ENCODE measurements around the gene JMJD8.

The JMJD8 gene

DNA sequence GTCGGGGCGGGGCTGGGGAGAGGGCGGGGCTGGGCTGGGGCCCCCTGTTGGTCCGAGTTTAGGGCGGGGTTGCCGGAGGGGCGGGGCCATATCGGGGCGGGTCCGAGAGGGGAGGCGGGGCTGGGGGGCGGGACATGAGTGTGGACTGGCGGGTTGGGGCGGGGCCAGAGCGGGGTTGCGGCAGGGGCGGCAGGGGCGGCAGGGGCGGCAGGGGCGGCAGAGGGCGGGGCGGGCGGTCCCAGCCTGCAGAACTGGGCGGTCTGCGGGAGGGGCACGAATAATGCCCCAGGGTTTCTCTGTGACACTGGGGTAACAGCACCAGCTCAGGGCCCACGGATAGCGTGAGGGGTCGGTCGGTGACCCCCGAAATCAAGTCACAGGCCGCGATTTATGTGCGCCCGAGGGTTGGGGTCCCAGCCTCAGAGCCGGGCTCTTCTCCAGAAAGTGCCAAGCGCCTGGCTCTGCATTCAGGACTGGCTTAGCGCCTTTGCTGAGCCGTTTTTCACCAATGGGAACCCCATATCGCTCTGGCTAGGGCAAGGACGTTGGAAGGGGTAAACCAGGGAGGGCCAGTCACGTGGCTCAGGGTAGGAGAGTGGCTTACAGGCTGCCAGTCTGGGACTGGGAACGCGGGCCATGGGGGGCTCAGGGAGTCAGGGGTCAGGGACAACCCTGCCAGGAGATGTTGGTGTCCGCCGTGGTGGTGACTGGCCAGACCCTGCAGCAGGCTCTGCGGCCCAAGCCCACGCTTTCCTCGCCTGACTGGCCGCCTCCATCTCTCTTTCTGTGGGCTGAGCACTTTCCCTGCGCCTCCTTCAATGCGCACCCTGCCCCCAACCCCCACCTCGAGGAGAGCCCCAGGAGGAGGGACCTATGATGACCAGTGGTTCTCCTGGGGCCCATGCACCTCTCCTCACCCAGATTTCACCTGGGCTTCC is 46.8 kb downstream of the JMJD8 start:
- DNase-seq: peak; percentile 92

- peak; percentile 88 for DNase-seq
Measured at GRCh38 chr16:636206-637080, 47.7 kb downstream of the JMJD8 start, which contains the start of gene METTL26. Gene METTL26, minus strand, starts transcription at chr16:636305. Its CDS starts 15 bp downstream, at chr16:636290.

DNA sequence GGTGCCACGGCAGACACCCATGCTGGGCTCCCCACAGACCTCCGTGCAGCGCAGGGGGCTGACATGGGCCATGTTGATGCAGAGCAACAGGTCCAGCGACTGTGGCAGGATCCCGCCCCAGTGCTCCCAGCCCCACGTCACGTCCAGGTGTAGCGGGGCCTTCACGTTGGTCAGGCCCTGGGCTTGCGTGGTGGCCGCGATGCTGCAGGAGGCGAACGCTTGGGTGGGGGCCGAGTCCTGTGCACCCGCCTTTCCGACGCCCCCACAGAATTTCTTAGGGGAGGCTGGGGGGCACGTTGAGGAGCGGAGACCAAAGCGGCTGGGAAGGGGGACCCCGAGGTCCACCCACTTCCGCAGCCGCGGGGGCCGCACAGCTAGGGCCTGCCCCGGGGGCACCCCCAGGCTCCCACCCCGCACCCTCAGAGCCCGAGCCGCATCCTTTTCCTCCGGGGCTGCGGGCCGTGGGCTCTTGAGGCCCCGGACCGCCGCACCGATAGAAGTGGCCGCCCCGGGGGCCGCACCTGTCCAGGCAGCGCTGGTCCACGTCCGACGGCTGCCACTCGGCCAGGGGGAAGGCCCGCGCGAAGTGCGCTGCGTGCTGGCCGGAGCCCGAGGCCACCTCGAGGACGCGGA is 48.4 kb downstream of the JMJD8 start:
- DNase-seq: no peak

- DNase-seq: no peak
Measured at GRCh38 chr16:634996-635395, 49.1 kb downstream of the JMJD8 start.

DNA sequence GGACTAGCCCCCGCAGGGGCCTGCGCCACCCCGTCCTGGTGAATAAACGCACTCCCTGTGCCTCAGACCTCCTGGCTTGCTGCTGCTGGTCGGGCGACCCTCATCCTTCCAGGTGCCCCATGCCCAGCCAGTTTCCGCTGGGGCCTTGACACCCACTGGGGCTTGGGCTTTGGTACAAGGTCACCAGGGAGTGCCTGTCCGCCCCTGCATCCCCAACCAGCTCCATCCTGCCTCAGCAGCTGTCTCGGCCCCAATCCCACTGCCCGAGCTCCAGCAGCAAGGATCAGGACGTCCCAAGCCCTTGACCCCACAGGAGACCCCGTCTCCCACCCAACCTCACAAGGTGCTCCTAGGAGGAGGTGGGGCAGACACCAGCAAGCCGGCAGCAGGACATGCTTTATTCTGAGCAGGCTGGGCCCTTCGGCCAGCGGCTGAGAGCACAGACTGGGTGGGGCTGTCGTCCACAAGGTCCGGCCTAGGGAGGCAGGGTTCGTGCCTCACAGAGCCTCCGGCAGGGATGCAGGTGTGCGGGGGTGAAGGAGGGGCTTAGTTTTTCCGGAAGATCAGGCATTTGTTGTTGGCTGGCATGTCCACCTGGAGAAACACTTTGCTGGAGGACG is 50.0 kb downstream of the JMJD8 start:
- DNase-seq: no peak

- no peak for DNase-seq
Measured at GRCh38 chr16:633336-634050, 50.6 kb downstream of the JMJD8 start.

GRCh38 chr16:632486-633335 is 51.4 kb downstream of the JMJD8 start:
- DNase-seq: no peak

DNA sequence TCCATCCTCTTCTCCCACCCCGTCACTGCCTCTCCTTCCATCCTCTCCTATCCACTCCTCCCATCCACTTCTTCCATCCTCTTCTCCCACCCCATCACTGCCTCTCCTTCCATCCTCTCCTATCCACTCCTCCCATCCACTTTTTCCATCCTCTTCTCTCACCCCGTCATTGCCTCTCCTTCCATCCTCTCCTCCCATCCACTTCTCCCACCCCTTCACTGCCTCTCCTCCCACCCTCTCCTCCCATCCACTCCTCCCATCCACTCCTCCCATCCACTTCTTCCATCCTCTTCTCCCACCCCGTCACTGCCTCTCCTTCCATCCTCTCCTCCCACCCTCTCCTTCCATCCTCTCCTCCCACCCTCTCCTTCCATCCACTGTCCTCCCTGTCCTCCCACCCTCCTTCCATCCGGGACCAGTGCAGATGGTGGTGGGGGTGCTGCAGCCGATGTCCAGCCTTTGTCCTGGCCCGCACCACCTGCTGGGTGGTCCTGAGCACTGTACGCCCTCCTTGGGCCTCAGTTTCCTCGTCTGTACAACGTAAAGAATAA is 52.3 kb downstream of the JMJD8 start:
- DNase-seq: no peak
